NCI-H1092 treated with DMSO at 0.1 percent for 48 hours (cell line): Measurements from ENCODE around the gene COL11A2.
"Not testable (repeated sequence)": the region's sequence is repeated elsewhere in the genome, so short reads cannot be mapped to it uniquely, and the experiment has no call there.

Experiments used
- DNase-seq: peaks from one replicate; lab custom pipeline; 2025; lab: John Stamatoyannopoulos, UW

COL11A2 gene

GRCh38 chr6:33156561-33156960 is 35.7 kb downstream of the COL11A2 start:
- no peak for DNase-seq

GRCh38 chr6:33154349-33154748 is 37.9 kb downstream of the COL11A2 start:
- no peak for DNase-seq

- DNase-seq, result no peak
Measured at GRCh38 chr6:33151050-33151449, 41.2 kb downstream of the COL11A2 start.

GRCh38 chr6:33150560-33150959 is 41.7 kb downstream of the COL11A2 start:
- DNase-seq, result not testable (repeated sequence)

GRCh38 chr6:33147807-33148666 is 44.2 kb downstream of the COL11A2 start:
- peak; percentile 16 for DNase-seq

- DNase-seq, result no peak
Measured at GRCh38 chr6:33144373-33144772, 47.9 kb downstream of the COL11A2 start.

- no peak for DNase-seq
Measured at GRCh38 chr6:33143113-33143770, 49.0 kb downstream of the COL11A2 start.

- no peak for DNase-seq
Measured at GRCh38 chr6:33142501-33143070, 49.7 kb downstream of the COL11A2 start.

GRCh38 chr6:33140556-33140955 is 51.7 kb downstream of the COL11A2 start:
- DNase-seq, result no peak

GRCh38 chr6:33139596-33140206 is 52.6 kb downstream of the COL11A2 start:
- DNase-seq, result no peak

GRCh38 chr6:33136310-33136900 is 55.9 kb downstream of the COL11A2 start:
- no peak for DNase-seq

GRCh38 chr6:33132081-33132524 is 60.2 kb downstream of the COL11A2 start:
- DNase-seq, result no peak

- no peak for DNase-seq
Measured at GRCh38 chr6:33128318-33128717, 63.9 kb downstream of the COL11A2 start.

- peak; percentile 2 for DNase-seq
Measured at GRCh38 chr6:33126101-33126714, 66.1 kb downstream of the COL11A2 start.

GRCh38 chr6:33124947-33125346 is 67.3 kb downstream of the COL11A2 start:
- no peak for DNase-seq

GRCh38 chr6:33124525-33124901 is 67.8 kb downstream of the COL11A2 start:
- DNase-seq, result no peak

GRCh38 chr6:33123732-33124524 is 68.3 kb downstream of the COL11A2 start:
- peak; percentile 7 for DNase-seq

- DNase-seq, result no peak
Measured at GRCh38 chr6:33123181-33123580, 69.1 kb downstream of the COL11A2 start.

- DNase-seq, result no peak
Measured at GRCh38 chr6:33120001-33120400, 72.3 kb downstream of the COL11A2 start.

- DNase-seq, result peak; percentile 40
Measured at GRCh38 chr6:33118525-33119123, 73.6 kb downstream of the COL11A2 start.
